IMR-90 (cell line): ENCODE data around the gene MXRA5. TPM values are rescaled to one million over a fixed set of nuclear protein-coding genes. Genes with fewer than 3 reads are reported as not detected.
A peak's percentile ranks its signal among the peaks of the same experiment; 100 is the strongest.

Experiments used
- ATAC-seq: fragments of 200-7000 bp; cut with Tn5 transposase; 2 replicates; pipeline ENCODE4 v1.9.1; 2020; ENCODE audit warnings: low read depth, mild to moderate bottlenecking, moderate library complexity
- Bru-seq: library from RNA; stranded (reverse); fragments of 400-500 nt; gene quantifications from one replicate; lab custom pipeline; 2021; lab: Mats Ljungman, UMichigan
- BruChase-seq, 2 experiments: library from RNA; stranded (reverse); fragments of 400-500 nt; gene quantifications; one replicate each; lab custom pipeline; 2021; lab: Mats Ljungman, UMichigan
- BruUV-seq: library from RNA; stranded (reverse); fragments of 400-500 nt; replicated peaks from 2 replicates; lab custom pipeline; 2021; lab: Mats Ljungman, UMichigan
- CTCF ChIA-PET: fragments of 300-600 bp; formaldehyde crosslinking; extraction: SDS; loops from one replicate; lab custom pipeline; 2021; ENCODE audit warnings: antibody characterized with exemption; lab: Yijun Ruan, JAX
- POLR2A ChIA-PET: fragments of 300-600 bp; sonication (Branson Sonifier 250); formaldehyde crosslinking; loops from one replicate; lab custom pipeline; 2022; ENCODE audit warnings: antibody characterized with exemption; ENCODE audit not compliant: unreplicated experiment; lab: Charles Lee
- DNase-seq: peaks from one replicate; pipeline ENCODE4 v3.0.0; 2013
- H2AFZ ChIP-seq: replicated peaks from 2 replicates; pipeline ENCODE3; 2013; ENCODE audit warnings: low read length, mild to moderate bottlenecking; ENCODE audit not compliant: poor library complexity
- H2AK5ac ChIP-seq: 2 replicates; pipeline ENCODE4 v1.6.1; 2013; ENCODE audit warnings: low read depth, low read length, inconsistent platforms
- H2AK9ac ChIP-seq: replicated peaks from 2 replicates; pipeline ENCODE3; 2013; ENCODE audit warnings: mild to moderate bottlenecking, low read depth, low read length, moderate library complexity; ENCODE audit not compliant: poor library complexity
- H2BK120ac ChIP-seq: 2 replicates; pipeline ENCODE4 v1.6.1; 2013; ENCODE audit warnings: low read depth, low read length, inconsistent platforms
- H2BK15ac ChIP-seq: 3 replicates; pipeline ENCODE4 v1.6.1; 2013; ENCODE audit warnings: low read depth, low read length, inconsistent platforms
- H2BK20ac ChIP-seq: 2 replicates; pipeline ENCODE4 v1.6.1; 2013; ENCODE audit warnings: low read depth, mild to moderate bottlenecking, inconsistent platforms, low read length, moderate library complexity
- H2BK5ac ChIP-seq: 2 replicates; pipeline ENCODE4 v1.6.1; 2013; ENCODE audit warnings: mild to moderate bottlenecking, low read depth, low read length, inconsistent platforms; ENCODE audit not compliant: poor library complexity, severe bottlenecking
- H3K14ac ChIP-seq: replicated peaks from 2 replicates; pipeline ENCODE4 v1.6.1; 2013; ENCODE audit warnings: low read depth, low read length, inconsistent platforms
- H3K18ac ChIP-seq: 2 replicates; pipeline ENCODE4 v1.6.1; 2013; ENCODE audit warnings: low read depth, low read length, control low read depth
- H3K23ac ChIP-seq: 2 replicates; pipeline ENCODE4 v1.6.1; 2013; ENCODE audit warnings: low read depth, low read length, inconsistent platforms
- H3K27ac ChIP-seq: 2 replicates; pipeline ENCODE4 v1.5.1; 2013; ENCODE audit warnings: mild to moderate bottlenecking, control low read depth, low read length; ENCODE audit not compliant: insufficient read depth
- H3K27me3 ChIP-seq: 2 replicates; pipeline ENCODE4 v1.6.1; 2013; ENCODE audit warnings: low read length; ENCODE audit not compliant: control insufficient read depth, insufficient read depth
- H3K36me3 ChIP-seq: 2 replicates; pipeline ENCODE4 v1.6.1; 2013; ENCODE audit warnings: low read length, mixed read lengths; ENCODE audit not compliant: control insufficient read depth, insufficient read depth
- H3K4ac ChIP-seq: 2 replicates; pipeline ENCODE4 v1.6.1; 2013; ENCODE audit warnings: low read depth, low read length, inconsistent platforms
- H3K4me1 ChIP-seq: 2 replicates; pipeline ENCODE4 v1.6.1; 2013; ENCODE audit warnings: low read length, mixed read lengths; ENCODE audit not compliant: control insufficient read depth, insufficient read depth
- H3K4me2 ChIP-seq: 2 replicates; pipeline ENCODE4 v1.6.1; 2013; ENCODE audit warnings: low read depth, mild to moderate bottlenecking, control low read depth, low read length, moderate library complexity
- H3K4me3 ChIP-seq: 2 replicates; pipeline ENCODE4 v1.5.1; 2013; ENCODE audit warnings: low read depth, mild to moderate bottlenecking, control low read depth, low read length, moderate library complexity; ENCODE audit not compliant: insufficient read depth
- H3K56ac ChIP-seq: 2 replicates; pipeline ENCODE4 v1.6.1; 2013; ENCODE audit warnings: low read length, inconsistent platforms; ENCODE audit not compliant: insufficient read depth; ENCODE audit errors: extremely low read depth
- H3K79me1 ChIP-seq, 2 experiments: 2 replicates each; pipeline ENCODE4 v1.6.1; 2013; ENCODE audit warnings: low read length in 2 of 2, inconsistent platforms in 1 of 2, low read depth in 1 of 2
- H3K9ac ChIP-seq: 2 replicates; pipeline ENCODE4 v1.6.1; 2013; ENCODE audit warnings: low read depth, low read length, control low read depth
- H3K9me1 ChIP-seq: 2 replicates; pipeline ENCODE4 v1.6.1; 2013; ENCODE audit warnings: low read length, inconsistent platforms; ENCODE audit not compliant: insufficient read depth
- H3K9me3 ChIP-seq: 2 replicates; pipeline ENCODE4 v1.6.1; 2013; ENCODE audit warnings: low read length; ENCODE audit not compliant: control insufficient read depth, insufficient read depth
- H4K20me1 ChIP-seq: 2 replicates; pipeline ENCODE4 v1.6.1; 2013; ENCODE audit warnings: low read length, inconsistent platforms; ENCODE audit not compliant: insufficient read depth
- H4K5ac ChIP-seq: 2 replicates; pipeline ENCODE4 v1.6.1; 2013; ENCODE audit warnings: mild to moderate bottlenecking, low read depth, low read length, control low read depth
- H4K8ac ChIP-seq, 2 experiments: 2 replicates each; pipeline ENCODE4 v1.6.1; 2013; ENCODE audit warnings: low read depth in 2 of 2, low read length in 2 of 2, control low read depth in 1 of 2, inconsistent platforms in 1 of 2
- H4K91ac ChIP-seq: 2 replicates; pipeline ENCODE4 v1.6.1; 2013; ENCODE audit warnings: low read depth, low read length, inconsistent platforms; ENCODE audit not compliant: insufficient read depth
- BHLHE40 ChIP-seq: fragments of 150-350 bp; IDR thresholded peaks from 2 replicates; pipeline ENCODE4 v1.6.1; 2016; ENCODE audit warnings: mild to moderate bottlenecking, low read depth, low read length
- CEBPB ChIP-seq: IDR thresholded peaks from 2 replicates; pipeline ENCODE4 v1.6.1; 2012; ENCODE audit warnings: low read depth, low read length, improper control_type of control experiment
- MAZ ChIP-seq: IDR thresholded peaks from 2 replicates; pipeline ENCODE4 v1.6.1; 2012; ENCODE audit warnings: low read depth, mild to moderate bottlenecking, low read length, improper control_type of control experiment, moderate library complexity, borderline replicate concordance
- RCOR1 ChIP-seq: IDR thresholded peaks from 2 replicates; pipeline ENCODE4 v1.6.1; 2012; ENCODE audit warnings: mild to moderate bottlenecking, low read length, improper control_type of control experiment; ENCODE audit not compliant: insufficient replicate concordance
- WGBS, 2 experiments: methylation state at CpG; one replicate each; pipeline versions ENCODE4 v1.1.5 to v1.1.7; 2013; ENCODE audit warnings: missing lambda C conversion rate in 2 of 2; ENCODE audit not compliant: insufficient read length in 1 of 2; ENCODE audit errors: extremely low coverage in 2 of 2; 5-methylcytosine and 5-hydroxymethylcytosine counted together
- dilution Hi-C: fragments of 300-500 bp; cut with HindIII; formaldehyde crosslinking; loops from one replicate; pipeline ENCODE4 v1.14.3; 2018; ENCODE audit warnings: low sequenced_read_pairs; ENCODE audit not compliant: unreplicated experiment
- in situ Hi-C: fragments of 300-500 bp; cut with MboI; formaldehyde crosslinking; loops from 3 replicates; pipeline ENCODE4 v1.14.3; 2019; ENCODE audit warnings: low sequenced_read_pairs, inconsistent platforms, mixed read lengths
- intact Hi-C: fragments of 100-400 bp; cut with micrococcal nuclease; formaldehyde crosslinking; loops from 2 replicates; pipeline ENCODE4 v1.10.0; 2022
- long read RNA-seq: library from polyadenylated mRNA; unstranded; transcript quantifications from one replicate; pipeline ENCODE4 v2.0.0, GENCODE V29; 2021; ENCODE audit not compliant: unreplicated experiment
- polyA plus RNA-seq, 3 experiments: library from polyadenylated mRNA; depleted of rRNA; stranded (reverse); fragments of >200 nt; gene quantifications; 2 replicates each; pipeline ENCODE4 v1.2.3, GENCODE V29; 2012; ENCODE audit warnings: low replicate concordance in 1 of 3
- total RNA-seq: library from RNA; depleted of rRNA; stranded (reverse); fragments of >200 nt; gene quantifications from 2 replicates; pipeline ENCODE4 v1.2.3, GENCODE V29; 2012; rRNA removed

MXRA5 gene
- 1.1 TPM in 2 replicates for total RNA-seq
- 1.1 and 1.2 TPM in 2 replicates for polyA plus RNA-seq (2012; rRNA removed)
- polyA plus RNA-seq (2012; cell fraction: cytosol; rRNA removed) = 0.53 and 0.73 TPM in 2 replicates
- 0.32 and 0.46 TPM in 2 replicates for polyA plus RNA-seq (2012; cell fraction: nucleus; rRNA removed; ENCODE audit: low replicate concordance)
- percentile 42 among the genes with signal in this experiment for Bru-seq, nascent RNA
- percentile 58 among the genes with signal in this experiment for BruChase-seq, experiment 1, labeled RNA remaining after a 6-hour chase
- percentile 48 among the genes with signal in this experiment for BruChase-seq, experiment 2, labeled RNA remaining after a 2-hour chase
- long read RNA-seq, partial matches to known transcripts = 7 of 17 reads
- long read RNA-seq, other reads (novel, unspliced or antisense) = 10 of 17 reads

GRCh38 chrX:3346501-3347259 is at the start of gene MXRA5:
Gene MXRA5 (minus strand): TSS chrX:3346652. CDS start chrX:3343833, 2,819 bp downstream.
- Histone ChIP-seq H3K27me3 (peaks cover 16% of the 10 kb centered on the region), H2BK15ac (no peak within 1 kb of the TSS), H3K9me3 (peaks cover 4% of the 10 kb centered on the region), H3K79me1 (no peaks in the 10 kb centered on the region), H2BK5ac (no peak within 1 kb of the TSS), H4K91ac (no peak within 1 kb of the TSS), H3K4me3 (peak within 1 kb of the TSS; percentile 39), H3K9ac (no peak within 1 kb of the TSS; the same call in 1 of the 2 replicates), H3K14ac (no peak within 1 kb of the TSS), H3K18ac (no peak within 1 kb of the TSS), H2AK9ac (no peak within 1 kb of the TSS), H3K4ac (no peak within 1 kb of the TSS), H3K23ac (no peak within 1 kb of the TSS), H4K8ac (no peak within 1 kb of the TSS), H3K36me3 (no peaks in the 10 kb centered on the region), H3K4me2 (peak within 1 kb of the TSS; percentile 41; the same call in 1 of the 2 replicates), H3K9me1 (no peaks in the 10 kb centered on the region), H4K5ac (no peak within 1 kb of the TSS; the same call in 1 of the 2 replicates), H3K4me1 (no peaks in the 10 kb centered on the region), H3K27ac (no peak within 1 kb of the TSS), H3K56ac (no peak within 1 kb of the TSS), H4K20me1 (no peaks in the 10 kb centered on the region), H2AFZ (peak within 1 kb of the TSS; percentile 46), H2BK120ac (no peak within 1 kb of the TSS), H2BK20ac (no peak within 1 kb of the TSS), H2AK5ac (no peak within 1 kb of the TSS)
- ATAC-seq (peak; percentile 60), DNase-seq (peak; percentile 11)
- BruUV-seq = no TSS peak
- 5% methylated on average over 30 of the region's 70 CpGs; no CpG with 5 or more reads in 1 of the 2 experiments for WGBS, 2 experiments
- ChIA-PET POLR2A (no interaction called here), CTCF (no interaction called here)
- in situ Hi-C loops (no loop called here), dilution Hi-C loops (no loop called here), intact Hi-C loops (loop anchor here (5.0 to 10.0 kb wide), 2 partner anchors 229 to 288 kb away; no protein-coding TSS in a partner anchor)
- no peak for TF ChIP-seq RCOR1
- no peak for TF ChIP-seq CEBPB
- TF ChIP-seq BHLHE40 = no peak
- no peak for TF ChIP-seq MAZ
